GM18873 (cell line): ENCODE data around the gene CYFIP1.

Source experiments
- ATAC-seq: cut with Tn5 transposase; IDR thresholded peaks from one replicate; pipeline ENCODE4 v1.9.1; 2021; ENCODE audit warnings: mild to moderate bottlenecking, moderate library complexity, moderate number of reproducible peaks; ENCODE audit not compliant: unreplicated experiment, low FRiP score

The CYFIP1 gene

DNA sequence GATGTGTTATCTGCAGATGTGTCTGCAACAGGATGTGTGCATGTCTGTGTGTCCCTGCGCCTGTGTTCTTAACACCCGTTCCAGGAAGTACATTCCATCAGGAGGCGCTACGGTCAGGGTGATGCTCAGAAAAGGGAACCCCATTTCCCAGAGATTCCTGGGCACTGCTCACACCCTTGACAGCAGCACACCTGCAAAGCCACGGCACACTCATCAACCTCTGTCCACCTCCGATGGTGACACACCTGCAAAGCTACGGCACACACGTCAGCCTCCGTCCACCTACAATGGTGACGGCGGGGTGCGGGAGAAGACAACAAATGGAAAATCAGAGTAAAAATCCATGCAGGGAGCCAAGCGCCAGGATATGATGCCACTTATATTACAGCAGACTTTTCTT is 86.3 kb downstream of the CYFIP1 start:
- ATAC-seq = no peak

DNA sequence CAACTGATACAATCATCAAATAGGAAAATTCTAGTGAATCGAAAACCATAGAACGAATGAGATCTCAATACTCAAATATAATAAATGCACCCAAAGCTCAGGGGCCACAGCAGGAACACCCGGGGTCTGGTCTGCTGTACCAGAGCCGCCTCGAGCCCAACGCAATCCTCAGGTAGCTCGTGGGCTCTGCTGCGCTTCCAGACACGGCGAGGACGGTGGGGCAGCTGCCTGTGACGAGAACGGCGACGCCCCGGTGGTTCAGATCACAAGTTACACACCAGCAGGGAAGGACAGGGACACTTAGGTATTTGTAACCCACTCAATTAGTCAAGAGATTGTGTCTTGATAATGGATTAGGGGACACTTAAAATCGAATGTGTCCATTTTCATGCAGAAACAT is 87.1 kb downstream of the CYFIP1 start:
- no peak for ATAC-seq

GRCh38 chr15:22892333-22892732 is 87.8 kb downstream of the CYFIP1 start:
- ATAC-seq = no peak

- no peak for ATAC-seq
Measured at GRCh38 chr15:22891426-22892210, 88.5 kb downstream of the CYFIP1 start.

DNA sequence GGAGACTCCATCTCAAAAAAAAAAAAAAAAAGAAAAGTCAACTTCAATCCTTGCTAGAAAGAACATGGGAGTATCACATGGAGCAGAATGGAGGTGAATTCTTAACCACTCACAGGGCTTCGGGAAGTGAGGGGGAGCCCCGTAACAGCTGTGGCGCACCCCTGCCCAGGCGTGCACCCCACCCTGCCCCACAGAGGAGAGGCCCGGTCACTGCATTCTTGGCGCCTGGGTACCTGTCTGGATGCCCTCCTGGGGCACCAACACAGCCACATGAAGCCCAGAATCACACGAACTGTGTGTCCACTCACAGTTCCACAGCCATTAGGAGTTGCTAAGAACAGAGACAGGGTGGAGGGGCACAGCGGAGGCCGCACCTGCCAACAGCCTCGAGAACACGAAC is 89.9 kb downstream of the CYFIP1 start:
- no peak for ATAC-seq

GRCh38 chr15:22889146-22889818 is 90.9 kb downstream of the CYFIP1 start:
- no peak for ATAC-seq

GRCh38 chr15:22888120-22888859 is 91.9 kb downstream of the CYFIP1 start:
- ATAC-seq = no peak

GRCh38 chr15:22887157-22887951 is 92.8 kb downstream of the CYFIP1 start:
- ATAC-seq = no peak

- no peak for ATAC-seq
Measured at GRCh38 chr15:22885120-22885519, 95.0 kb downstream of the CYFIP1 start.

- no peak for ATAC-seq
Measured at GRCh38 chr15:22884344-22884743, 95.8 kb downstream of the CYFIP1 start.

- ATAC-seq = no peak
Measured at GRCh38 chr15:22883196-22883595, 97.0 kb downstream of the CYFIP1 start.

GRCh38 chr15:22881739-22882440 is 98.3 kb downstream of the CYFIP1 start:
- ATAC-seq = no peak

GRCh38 chr15:22880981-22881738 is 99.0 kb downstream of the CYFIP1 start:
- ATAC-seq = no peak

- no peak for ATAC-seq
Measured at GRCh38 chr15:22880068-22880980, 99.8 kb downstream of the CYFIP1 start.

DNA sequence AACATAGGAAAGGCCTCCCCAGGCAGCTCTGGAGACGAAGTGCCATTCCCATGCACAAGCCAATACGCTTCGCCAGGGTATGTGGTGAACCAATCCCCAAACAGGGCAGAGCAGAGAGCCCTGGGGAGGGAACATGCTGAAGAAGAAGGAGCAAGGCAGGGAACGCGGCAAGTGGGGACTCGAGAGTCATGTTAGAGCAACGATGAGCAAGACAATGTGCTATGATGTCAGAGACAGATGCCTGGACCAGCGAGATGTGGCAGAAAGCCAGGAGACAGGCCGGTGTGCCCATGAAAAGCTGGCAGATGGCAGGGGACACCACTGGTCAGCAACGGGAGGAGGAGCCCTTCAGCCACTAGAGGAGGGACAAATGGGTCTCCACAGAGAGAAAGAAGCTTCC is 102.1 kb downstream of the CYFIP1 start:
- no peak for ATAC-seq

DNA sequence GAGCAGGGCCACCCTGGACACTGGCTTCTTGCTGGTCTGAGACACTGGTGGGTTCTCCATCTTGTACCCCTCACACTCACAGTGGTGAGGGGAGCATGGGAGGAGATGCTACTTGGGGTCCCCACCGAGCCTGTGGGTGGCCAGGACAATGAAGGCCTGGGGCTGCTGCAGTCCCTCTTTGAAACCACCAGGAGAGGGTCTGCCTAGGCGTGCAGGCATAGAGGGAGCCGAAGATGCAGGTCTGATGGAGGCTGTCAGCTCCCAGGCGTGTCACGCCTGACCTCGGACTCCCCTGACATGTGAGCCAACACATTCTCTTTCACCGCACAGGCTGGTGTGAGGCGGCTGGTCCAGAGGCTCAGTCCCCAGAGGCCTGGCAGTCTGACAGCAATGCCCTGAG is 102.6 kb downstream of the CYFIP1 start:
- no peak for ATAC-seq

GRCh38 chr15:22877117-22877516 is 103.1 kb downstream of the CYFIP1 start:
- no peak for ATAC-seq

DNA sequence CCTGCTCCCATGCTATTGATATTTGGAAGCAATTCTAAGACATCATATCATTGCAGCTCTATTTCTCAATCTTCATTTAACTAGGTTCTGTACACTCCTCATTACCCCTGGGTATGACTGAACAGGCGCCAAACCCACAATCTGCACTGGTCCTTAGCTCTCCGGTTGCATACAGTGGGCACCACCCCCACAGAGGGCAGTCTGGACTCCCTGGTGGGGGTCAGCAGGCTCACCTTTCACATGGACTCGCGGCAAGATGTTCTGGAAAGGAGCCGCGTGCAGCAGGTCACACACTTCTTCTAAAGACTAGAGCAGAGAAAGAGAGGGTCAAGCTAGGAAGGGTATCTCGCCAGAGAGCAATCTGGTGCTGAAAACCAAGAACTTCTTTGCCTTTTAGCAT is 105.2 kb downstream of the CYFIP1 start:
- no peak for ATAC-seq
